GM12892 (cell line): ENCODE results near the gene MYO5C.

Source experiments
- DNase-seq: peaks from one replicate; pipeline ENCODE4 v3.0.0; 2011; ENCODE audit not compliant: insufficient read length
- FAIRE-seq: peaks from 2 replicates; lab custom pipeline; 2011; peaks lifted over from hg19 to GRCh38; lab: Jason Lieb, UNC
- POLR2A ChIP-seq: IDR thresholded peaks from 2 replicates; pipeline ENCODE4 v1.6.1; 2011; ENCODE audit warnings: low read depth, low read length, control low read depth
- POLR2AphosphoS5 ChIP-seq: IDR thresholded peaks from 2 replicates; pipeline ENCODE4 v1.6.1; 2011; ENCODE audit warnings: low read depth, low read length, control low read depth
- TAF1 ChIP-seq: IDR thresholded peaks from 2 replicates; pipeline ENCODE4 v1.6.1; 2011; ENCODE audit warnings: low read depth, mild to moderate bottlenecking, control low read depth, low read length, borderline replicate concordance

Gene MYO5C

DNA sequence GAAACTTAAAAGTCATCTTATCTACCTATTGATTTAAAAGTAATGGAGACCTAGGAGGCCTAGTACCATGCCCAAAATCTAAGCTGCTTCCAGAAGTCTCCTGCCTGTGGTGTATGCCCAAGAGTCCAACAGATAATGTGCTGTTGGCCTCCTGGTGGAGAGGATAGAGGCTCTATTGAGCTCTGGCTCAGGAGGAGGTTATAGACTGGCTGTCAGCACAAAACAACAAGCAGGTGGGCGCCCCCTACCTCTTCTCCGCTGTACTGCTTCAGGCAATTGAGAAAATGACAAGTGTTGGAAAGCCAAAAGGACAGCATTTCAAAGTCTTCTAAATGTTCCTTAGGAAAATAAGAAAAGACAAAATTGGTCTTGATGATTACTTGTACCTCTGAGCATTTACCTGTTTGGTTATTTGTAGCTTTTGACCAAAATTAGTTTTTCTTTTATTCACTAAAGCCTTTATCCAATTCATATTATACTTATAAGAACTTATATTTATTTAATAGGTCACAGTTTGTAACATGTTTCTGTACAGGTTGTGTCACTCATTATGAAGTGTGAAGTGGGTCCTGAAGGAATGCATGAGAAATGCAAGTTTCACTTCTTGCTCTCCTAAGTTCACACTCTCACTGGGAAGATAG, 87.2 kb downstream of the MYO5C start:
- FAIRE-seq (peak; percentile 73), DNase-seq (peak; percentile 31)
- TF ChIP-seq TAF1 = no peak
- no peak for TF ChIP-seq POLR2A
- TF ChIP-seq POLR2AphosphoS5 = no peak

GRCh38 chr15:52207191-52207590, 88.4 kb downstream of the MYO5C start:
- FAIRE-seq (no peak), DNase-seq (no peak)
- TF ChIP-seq POLR2AphosphoS5 = no peak
- no peak for TF ChIP-seq POLR2A
- TF ChIP-seq TAF1 = no peak

DNA sequence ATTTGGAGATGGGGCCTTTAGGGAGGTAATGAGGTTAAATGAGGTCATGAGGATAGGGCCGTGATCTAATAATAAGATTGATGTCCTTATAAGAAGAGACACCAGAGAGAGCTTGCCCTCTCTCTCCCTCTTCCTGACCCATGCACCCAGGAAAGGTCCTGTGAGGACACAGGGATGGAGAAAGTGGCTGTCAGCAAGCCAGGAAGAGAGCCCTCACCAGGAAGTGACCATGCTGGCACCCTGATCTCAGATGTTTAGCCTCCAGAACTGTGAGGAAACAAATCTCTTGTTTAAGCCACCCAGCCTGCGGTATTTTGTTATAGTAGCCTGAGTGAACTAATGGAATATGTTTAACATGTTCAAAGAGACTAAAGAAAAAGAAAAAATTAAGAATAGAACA, 89.2 kb downstream of the MYO5C start:
- no peak for DNase-seq
- TF ChIP-seq TAF1 (no peak), POLR2AphosphoS5 (no peak), POLR2A (no peak)
- FAIRE-seq = no peak

DNA sequence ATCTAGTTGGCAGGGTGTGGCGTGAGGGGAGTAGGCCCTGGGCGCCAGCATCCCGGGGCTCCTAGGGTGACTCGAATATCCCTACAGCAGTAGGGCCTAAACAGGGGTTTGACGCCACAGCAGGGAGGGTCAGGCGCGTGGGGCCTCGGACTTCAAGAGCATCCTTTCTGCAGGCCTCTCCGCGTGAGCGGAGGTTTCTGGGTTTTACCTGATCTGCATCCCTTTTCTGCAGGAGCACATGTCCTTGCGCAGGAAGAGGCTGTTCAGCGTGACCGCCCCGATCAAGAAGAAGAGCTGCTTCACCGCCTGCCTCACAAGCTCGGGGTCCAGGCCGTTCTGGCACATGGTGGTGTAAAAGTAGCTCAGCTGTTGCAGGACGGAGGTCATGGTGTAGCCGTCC, 90.9 kb downstream of the MYO5C start:
- DNase-seq (no peak), FAIRE-seq (no peak)
- TF ChIP-seq TAF1 (no peak), POLR2AphosphoS5 (no peak), POLR2A (no peak)

DNA sequence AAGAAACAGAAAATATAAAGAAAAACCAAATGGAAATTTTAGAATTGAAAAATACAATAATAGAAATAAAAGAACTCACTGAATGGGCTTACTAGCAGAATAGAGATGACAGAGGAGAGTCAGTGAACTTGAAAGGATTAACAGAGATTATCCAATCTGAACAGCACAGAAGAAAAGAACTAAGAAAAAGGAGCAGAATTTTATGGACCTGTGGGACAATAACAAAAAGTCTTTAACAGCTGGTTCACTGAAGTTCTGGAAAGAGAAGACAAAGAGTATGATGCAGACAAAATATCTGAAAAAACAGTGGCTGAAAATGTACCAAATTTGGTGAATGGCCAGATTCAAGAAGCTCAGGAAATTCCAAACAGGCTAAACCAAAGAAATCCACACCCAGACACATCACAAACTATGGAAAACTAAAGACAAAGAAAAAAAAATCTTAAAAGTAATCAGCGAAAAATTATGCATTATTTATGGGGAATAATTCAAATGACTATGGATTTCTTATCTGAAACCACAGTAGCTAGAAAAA, 94.7 kb downstream of the MYO5C start:
- TF ChIP-seq POLR2AphosphoS5 = no peak
- no peak for TF ChIP-seq POLR2A
- TF ChIP-seq TAF1 = no peak
- FAIRE-seq (no peak), DNase-seq (no peak)

- no peak for TF ChIP-seq POLR2AphosphoS5
- no peak for TF ChIP-seq POLR2A
- TF ChIP-seq TAF1 = no peak
- DNase-seq = no peak
- no peak for FAIRE-seq
Observed at GRCh38 chr15:52199271-52199670, 96.3 kb downstream of the MYO5C start.

DNA sequence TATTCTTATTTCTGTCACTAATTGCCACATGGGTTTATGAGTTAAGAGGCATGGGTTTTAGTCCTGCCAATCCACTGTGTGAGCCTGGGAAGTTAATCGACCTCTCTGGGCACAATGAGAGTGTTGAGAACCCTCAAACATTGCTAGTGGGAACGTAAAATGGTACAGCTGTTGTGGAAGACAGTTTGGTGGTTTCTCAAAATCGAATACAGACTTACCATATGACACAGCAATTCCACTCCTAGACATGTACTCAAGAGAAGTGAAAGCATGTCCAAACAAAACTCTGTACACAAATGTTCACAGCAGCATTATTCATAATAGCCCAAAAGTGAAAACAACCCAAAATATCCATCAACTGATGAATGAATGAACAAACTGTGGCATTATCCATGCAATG, 98.7 kb downstream of the MYO5C start:
- peak; percentile 42 for FAIRE-seq
- no peak for TF ChIP-seq POLR2A
- no peak for TF ChIP-seq POLR2AphosphoS5
- TF ChIP-seq TAF1 = no peak
- DNase-seq = no peak

DNA sequence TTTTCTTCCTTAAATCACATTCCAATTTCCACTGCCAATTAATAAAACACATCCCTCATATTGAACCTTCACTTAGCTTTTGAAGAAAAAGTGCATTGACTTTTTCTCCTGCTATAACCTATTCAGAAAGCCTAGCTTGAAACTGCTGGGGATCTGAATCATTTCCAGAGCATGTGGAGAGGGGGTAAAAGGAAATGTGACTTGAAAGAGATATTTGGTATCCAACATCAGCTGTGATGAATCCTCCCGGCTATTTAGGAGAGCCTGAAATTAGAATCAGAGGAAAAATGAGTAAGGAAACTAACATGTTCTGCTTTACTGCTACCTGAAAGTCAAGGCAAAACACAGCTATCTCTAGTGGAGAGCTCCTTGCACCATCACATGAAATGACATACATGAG, 101.8 kb downstream of the MYO5C start:
- no peak for DNase-seq
- TF ChIP-seq TAF1 (no peak), POLR2AphosphoS5 (no peak), POLR2A (no peak)
- no peak for FAIRE-seq

DNA sequence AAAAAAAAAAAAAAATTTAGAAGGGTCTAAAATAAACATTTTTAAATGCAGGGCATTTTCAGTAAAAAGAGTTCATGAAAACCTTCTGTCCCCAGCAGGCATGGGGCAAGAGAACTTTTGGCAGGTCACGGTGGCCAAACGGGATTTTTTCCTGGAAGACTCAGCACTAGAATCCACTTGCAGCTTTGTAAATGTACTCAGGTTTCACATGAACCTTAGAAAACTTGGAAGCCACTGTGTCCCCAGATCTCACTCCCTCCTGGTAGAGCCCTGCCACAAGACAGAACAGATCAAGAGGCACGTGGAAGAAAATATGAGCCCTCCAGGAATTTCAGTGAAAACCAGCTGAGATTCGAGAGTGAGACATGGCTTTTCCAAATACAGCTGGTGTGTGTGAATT, 102.3 kb downstream of the MYO5C start:
- TF ChIP-seq TAF1 = no peak
- no peak for TF ChIP-seq POLR2AphosphoS5
- no peak for TF ChIP-seq POLR2A
- no peak for DNase-seq
- FAIRE-seq = no peak

DNA sequence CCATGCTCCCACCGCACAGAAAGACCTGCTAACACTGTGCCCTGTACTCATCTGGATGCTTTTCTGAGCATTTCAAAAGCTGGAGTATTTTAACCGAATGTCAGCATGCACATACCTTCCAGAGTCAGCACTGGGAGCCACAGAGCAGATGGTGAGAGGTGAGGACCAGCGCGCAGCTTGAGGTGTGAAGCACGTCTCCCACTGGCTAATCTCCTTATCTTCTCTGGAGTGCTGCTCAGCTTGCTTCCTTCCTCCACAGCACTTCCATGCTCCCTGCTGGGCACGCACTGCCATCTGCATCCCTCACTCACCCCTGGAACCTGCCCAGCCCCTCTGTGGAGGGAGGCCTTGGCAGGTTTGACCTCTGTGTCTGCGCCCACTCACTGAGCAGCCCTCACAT, 104.4 kb downstream of the MYO5C start, which contains the start of gene GNB5:
GNB5 (minus strand) TSS at position 186 of the 400 bp plus-strand sequence. CDS start 6,716 bp downstream, outside the sequence.
- FAIRE-seq (no peak), DNase-seq (no peak)
- TF ChIP-seq TAF1 (no peak), POLR2A (no peak), POLR2AphosphoS5 (no peak)

DNA sequence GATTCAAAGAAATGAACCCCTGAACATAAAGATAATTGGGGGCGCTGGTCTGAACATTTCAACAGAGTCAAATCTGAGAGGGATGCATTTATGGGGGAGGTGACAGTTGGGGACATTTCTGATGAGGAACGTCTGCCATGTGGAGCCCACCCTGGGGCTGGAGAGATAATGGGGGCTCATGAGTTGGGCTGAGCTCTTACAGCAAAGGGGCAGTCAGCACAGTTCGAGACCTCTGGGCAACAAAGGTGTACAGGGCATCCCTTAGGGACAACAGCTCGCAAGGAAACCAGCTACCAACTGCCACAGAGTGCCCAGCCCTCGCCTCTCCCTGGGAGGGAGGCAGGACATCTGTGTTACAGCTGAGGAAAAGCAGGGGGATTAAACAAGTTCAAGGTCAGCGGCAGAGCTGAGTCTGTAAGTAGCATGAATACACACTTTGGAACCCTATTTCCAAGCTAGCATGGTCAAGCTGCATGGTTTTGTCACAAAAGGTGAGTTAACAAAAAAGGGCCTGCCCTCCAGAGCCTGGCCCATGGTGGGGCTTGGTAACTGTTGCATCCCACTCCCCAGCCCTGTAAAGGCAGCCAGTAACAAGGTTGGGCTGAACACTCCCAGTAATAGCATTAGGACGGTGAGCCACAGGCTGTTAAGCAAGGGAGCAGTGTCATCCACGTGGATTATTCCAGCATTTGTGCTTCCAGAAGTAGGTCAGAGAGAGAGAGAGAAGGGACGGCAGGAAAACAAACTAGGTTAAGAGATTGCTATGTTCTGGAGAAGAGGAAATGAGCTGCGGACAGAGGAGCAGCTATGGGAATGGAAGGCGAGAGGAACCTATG, 108.7 kb downstream of the MYO5C start:
- TF ChIP-seq TAF1 = no peak
- no peak for TF ChIP-seq POLR2A
- no peak for TF ChIP-seq POLR2AphosphoS5
- FAIRE-seq (no peak), DNase-seq (no peak)

- FAIRE-seq (no peak), DNase-seq (no peak)
- no peak for TF ChIP-seq POLR2AphosphoS5
- no peak for TF ChIP-seq TAF1
- TF ChIP-seq POLR2A = no peak
Observed at GRCh38 chr15:52185151-52185561, 110.4 kb downstream of the MYO5C start.

DNA sequence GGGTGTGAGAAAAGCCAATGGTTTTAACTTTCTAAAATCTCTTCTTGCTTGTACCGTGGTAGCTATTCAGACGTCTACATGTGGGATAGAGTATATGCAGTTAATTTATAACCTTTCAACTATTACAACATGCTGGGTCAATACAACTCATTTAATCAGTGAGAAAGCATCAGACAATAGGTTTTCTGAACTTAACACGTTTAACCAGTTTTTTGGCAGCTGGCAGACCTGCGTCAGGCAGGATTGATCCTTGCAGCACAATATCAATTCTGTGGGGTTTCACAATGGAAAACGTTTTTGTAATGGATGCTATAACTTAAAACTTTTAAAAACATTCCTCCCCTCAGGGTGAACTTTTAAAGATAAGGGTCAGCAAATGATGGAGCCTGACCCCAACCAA, 110.9 kb downstream of the MYO5C start:
- no peak for TF ChIP-seq POLR2A
- TF ChIP-seq POLR2AphosphoS5 = no peak
- no peak for TF ChIP-seq TAF1
- FAIRE-seq = no peak

More for the DNA sequence above, 110.9 kb downstream of the MYO5C start:
- no peak for DNase-seq
